SK-N-MC (cell line): ENCODE data around the gene TMEM214.

Source experiments
- EZH2 ChIP-seq: fragments of 200-600 bp; sonication (generic); IDR thresholded peaks from one replicate; pipeline ENCODE4 v1.6.1; 2017; ENCODE audit warnings: antibody characterized with exemption
- POLR2AphosphoS5 ChIP-seq: IDR thresholded peaks from 2 replicates; pipeline ENCODE4 v1.6.1; 2012; ENCODE audit warnings: mild to moderate bottlenecking, low read depth, low read length, borderline replicate concordance

DNA sequence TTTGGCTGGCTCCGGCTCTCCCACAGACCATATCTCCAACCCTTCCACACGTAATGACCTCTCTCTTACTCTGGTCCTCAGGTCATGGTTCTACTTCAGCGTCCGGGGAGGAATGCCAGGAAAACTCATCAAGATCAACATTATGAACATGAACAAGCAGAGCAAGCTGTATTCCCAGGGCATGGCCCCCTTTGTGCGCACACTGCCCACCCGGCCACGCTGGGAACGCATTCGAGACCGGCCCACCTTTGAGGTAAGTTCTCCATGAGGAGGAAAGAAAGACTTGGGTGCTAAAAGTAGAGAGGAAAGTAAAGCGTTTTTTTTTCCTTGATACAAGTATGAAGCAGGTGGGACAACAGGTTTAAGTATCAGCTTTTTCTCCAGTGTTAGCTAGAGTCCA lies 20.6 kb downstream of the TMEM214 start:
- TF ChIP-seq POLR2AphosphoS5 (no peak), EZH2 (no peak)
